Osteoblast (primary cell): ENCODE measurements around the gene DNAJB4. TPM values are rescaled to one million over a fixed set of nuclear protein-coding genes. Genes with fewer than 3 reads are reported as not detected.
"Not testable (repeated sequence)": the region's sequence is repeated elsewhere in the genome, so short reads cannot be mapped to it uniquely, and the experiment has no call there.

Experiments
- DNase-seq: peaks from one replicate; pipeline ENCODE4 v3.0.0; 2011; ENCODE audit warnings: low spot score, mixed read lengths; ENCODE audit not compliant: insufficient read length; ENCODE audit errors: missing footprints
- H2AFZ ChIP-seq: 2 replicates; pipeline ENCODE4 v1.6.0; 2011; ENCODE audit warnings: mild to moderate bottlenecking, low read length
- H3K27ac ChIP-seq: 2 replicates; pipeline ENCODE4 v1.5.1; 2011; ENCODE audit warnings: mild to moderate bottlenecking, low read depth, low read length, moderate library complexity
- H3K27me3 ChIP-seq: 2 replicates; pipeline ENCODE4 v1.6.0; 2012; ENCODE audit warnings: mild to moderate bottlenecking, control low read depth, inconsistent platforms, low read length, moderate library complexity; ENCODE audit not compliant: insufficient read depth
- H3K36me3 ChIP-seq: 2 replicates; pipeline ENCODE4 v1.5.1; 2011; ENCODE audit warnings: mild to moderate bottlenecking, low read length, control low read depth, moderate library complexity; ENCODE audit not compliant: insufficient read depth
- H3K4me1 ChIP-seq: 2 replicates; pipeline ENCODE4 v1.5.1; 2011; ENCODE audit warnings: mild to moderate bottlenecking, low read length, control low read depth, moderate library complexity; ENCODE audit not compliant: insufficient read depth
- H3K4me2 ChIP-seq: 2 replicates; pipeline ENCODE4 v1.6.0; 2011; ENCODE audit warnings: mild to moderate bottlenecking, low read length; ENCODE audit not compliant: insufficient read depth
- H3K4me3 ChIP-seq: fragments of 200-600 bp; sonication (generic); 3 replicates; pipeline ENCODE4 v1.5.1; 2012; ENCODE audit warnings: mild to moderate bottlenecking, low read length, inconsistent platforms; ENCODE audit not compliant: insufficient read depth
- H3K79me2 ChIP-seq: 2 replicates; pipeline ENCODE4 v1.6.0; 2012; ENCODE audit warnings: mild to moderate bottlenecking, low read length, control low read depth, inconsistent platforms; ENCODE audit not compliant: insufficient read depth
- H3K9me3 ChIP-seq: 2 replicates; pipeline ENCODE4 v1.5.1; 2011; ENCODE audit warnings: low read depth, low read length, control low read depth
- H4K20me1 ChIP-seq: 2 replicates; pipeline ENCODE4 v1.6.0; 2012; ENCODE audit warnings: mild to moderate bottlenecking, low read length, control low read depth; ENCODE audit not compliant: insufficient read depth
- CTCF ChIP-seq: IDR thresholded peaks from 2 replicates; pipeline ENCODE4 v1.5.1; 2011; ENCODE audit warnings: mild to moderate bottlenecking, low read depth, low read length, moderate library complexity; ENCODE audit errors: extremely low read depth
- small RNA-seq: library from RNA; depleted of rRNA; stranded (forward); fragments of <200 nt; gene quantifications from one replicate; pipeline ENCODE3, GENCODE V24; 2012
- total RNA-seq: library from RNA; depleted of rRNA; stranded (reverse); fragments of >200 nt; gene quantifications from 2 replicates; pipeline ENCODE4 v1.2.3, GENCODE V29; 2012

The DNAJB4 gene
- total RNA-seq, 1 donor = 46.7 TPM

- no peaks in the 10 kb centered on the region for H3K79me2 ChIP-seq
- H3K4me3 ChIP-seq = no peak overlapping the region
- H3K4me2 ChIP-seq = peak overlapping the region; percentile 49
- no peaks in the 10 kb centered on the region for H3K27me3 ChIP-seq
- H4K20me1 ChIP-seq = no peaks in the 10 kb centered on the region
- DNase-seq = peak; percentile 59
- TF ChIP-seq CTCF = no peak
- peak overlapping the region; percentile 77 for H2AFZ ChIP-seq
- no peaks in the 10 kb centered on the region for H3K9me3 ChIP-seq
- peak overlapping the region; percentile 76 for H3K27ac ChIP-seq
- peaks cover 37% of the 10 kb centered on the region for H3K4me1 ChIP-seq
- no peaks in the 10 kb centered on the region for H3K36me3 ChIP-seq
Measured at GRCh38 chr1:78058670-78059069, 53.9 kb downstream of the DNAJB4 start.

- Histone ChIP-seq H3K36me3 (no peaks in the 10 kb centered on the region), H3K4me1 (peaks cover 29% of the 10 kb centered on the region), H3K9me3 (no peaks in the 10 kb centered on the region), H3K27me3 (no peaks in the 10 kb centered on the region), H4K20me1 (no peaks in the 10 kb centered on the region), H3K27ac (peak overlapping the region; percentile 71), H2AFZ (no peak overlapping the region), H3K4me3 (no peak overlapping the region), H3K4me2 (peak overlapping the region; percentile 12), H3K79me2 (no peaks in the 10 kb centered on the region)
- peak; percentile 1 for TF ChIP-seq CTCF
- no peak for DNase-seq
Measured at GRCh38 chr1:78060857-78061563, 56.3 kb downstream of the DNAJB4 start.

GRCh38 chr1:78061825-78062523 is 57.2 kb downstream of the DNAJB4 start:
- peak; percentile 73 for DNase-seq
- Histone ChIP-seq H3K79me2 (no peaks in the 10 kb centered on the region), H3K4me3 (no peak overlapping the region), H3K27ac (peak overlapping the region; percentile 71), H3K4me1 (peaks cover 29% of the 10 kb centered on the region), H3K27me3 (no peaks in the 10 kb centered on the region), H2AFZ (no peak overlapping the region), H3K9me3 (no peaks in the 10 kb centered on the region), H3K36me3 (no peaks in the 10 kb centered on the region), H3K4me2 (peak overlapping the region; percentile 12), H4K20me1 (no peaks in the 10 kb centered on the region)
- no peak for TF ChIP-seq CTCF

GRCh38 chr1:78064886-78065285 is 60.1 kb downstream of the DNAJB4 start:
- not testable (repeated sequence) for H2AFZ ChIP-seq, H4K20me1 ChIP-seq, H3K9me3 ChIP-seq, H3K4me2 ChIP-seq, H3K4me3 ChIP-seq, H3K36me3 ChIP-seq, H3K27ac ChIP-seq, DNase-seq, H3K27me3 ChIP-seq, H3K79me2 ChIP-seq
- peaks cover 17% of the 10 kb centered on the region for H3K4me1 ChIP-seq

Small RNA genes within 50 kb of the gene (small RNA-seq; reads per million reads assigned to genes)
- gene AC103591.3 = not detected

Other genes starting within 250 kb of the DNAJB4 start
- gene USP33, start 245.1 kb upstream of the DNAJB4 start, total RNA-seq = 89.8 and 101 TPM in 2 replicates
- gene MIGA1, start 225.3 kb upstream of the DNAJB4 start, total RNA-seq = 13.8 and 15.9 TPM in 2 replicates
- 6.9 and 7.7 TPM in 2 replicates for gene NEXN, start 116.3 kb upstream of the DNAJB4 start, total RNA-seq
- gene FUBP1, start 25.9 kb upstream of the DNAJB4 start, total RNA-seq = 86.9 and 91.6 TPM in 2 replicates
- gene GIPC2, start 41.0 kb downstream of the DNAJB4 start, total RNA-seq = 0.29 and 0.36 TPM in 2 replicates